NCI-H1930 (cell line): ENCODE results near the gene VDR.
"Not testable (repeated sequence)": the region's sequence is repeated elsewhere in the genome, so short reads cannot be mapped to it uniquely, and the experiment has no call there.

ENCODE experiments used
- DNase-seq, 2 experiments: peaks; one replicate each; lab custom pipeline; 2025; lab: John Stamatoyannopoulos, UW

Gene VDR

DNA sequence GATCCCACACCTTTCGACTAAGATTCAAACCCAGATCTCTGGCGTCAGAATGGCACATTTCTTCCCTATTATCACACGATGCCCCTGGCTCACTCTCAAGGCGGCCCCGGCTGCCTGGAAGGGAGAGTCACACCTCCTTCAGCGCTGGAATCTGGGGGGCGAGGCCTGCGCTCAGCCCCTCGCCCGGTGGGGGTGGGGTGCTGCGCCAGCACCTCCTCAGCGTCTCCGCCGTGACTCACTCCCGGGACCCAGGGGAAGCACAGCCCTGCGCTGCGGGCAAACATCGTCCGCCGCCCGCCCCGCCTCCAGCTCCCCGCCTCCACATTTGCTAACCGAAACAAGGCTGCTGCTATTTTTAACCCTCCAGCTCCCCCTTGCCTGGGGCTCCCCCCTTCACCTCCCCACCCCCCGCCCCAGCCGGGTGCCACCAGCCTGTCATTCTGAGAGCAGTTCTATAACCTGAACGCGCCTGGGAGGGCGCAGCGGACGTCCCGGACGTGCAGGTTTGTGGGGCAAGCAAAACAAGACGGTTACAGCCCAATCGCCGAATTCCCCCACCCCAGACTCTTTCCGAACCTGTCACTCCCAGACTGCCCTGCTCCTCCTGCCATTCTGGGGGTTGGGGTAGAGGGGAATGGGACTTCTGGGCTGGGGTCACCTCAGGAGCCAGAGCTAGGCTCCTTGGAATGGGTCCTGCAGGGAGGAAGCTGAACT lies 91.8 kb downstream of the VDR start:
- DNase-seq: no peak

- DNase-seq: no peak
Measured at GRCh38 chr12:47811581-47812484, 93.0 kb downstream of the VDR start.

GRCh38 chr12:47811072-47811396 lies 93.8 kb downstream of the VDR start:
- DNase-seq: no peak

GRCh38 chr12:47809518-47809917 lies 95.3 kb downstream of the VDR start:
- not testable (repeated sequence) for DNase-seq

DNA sequence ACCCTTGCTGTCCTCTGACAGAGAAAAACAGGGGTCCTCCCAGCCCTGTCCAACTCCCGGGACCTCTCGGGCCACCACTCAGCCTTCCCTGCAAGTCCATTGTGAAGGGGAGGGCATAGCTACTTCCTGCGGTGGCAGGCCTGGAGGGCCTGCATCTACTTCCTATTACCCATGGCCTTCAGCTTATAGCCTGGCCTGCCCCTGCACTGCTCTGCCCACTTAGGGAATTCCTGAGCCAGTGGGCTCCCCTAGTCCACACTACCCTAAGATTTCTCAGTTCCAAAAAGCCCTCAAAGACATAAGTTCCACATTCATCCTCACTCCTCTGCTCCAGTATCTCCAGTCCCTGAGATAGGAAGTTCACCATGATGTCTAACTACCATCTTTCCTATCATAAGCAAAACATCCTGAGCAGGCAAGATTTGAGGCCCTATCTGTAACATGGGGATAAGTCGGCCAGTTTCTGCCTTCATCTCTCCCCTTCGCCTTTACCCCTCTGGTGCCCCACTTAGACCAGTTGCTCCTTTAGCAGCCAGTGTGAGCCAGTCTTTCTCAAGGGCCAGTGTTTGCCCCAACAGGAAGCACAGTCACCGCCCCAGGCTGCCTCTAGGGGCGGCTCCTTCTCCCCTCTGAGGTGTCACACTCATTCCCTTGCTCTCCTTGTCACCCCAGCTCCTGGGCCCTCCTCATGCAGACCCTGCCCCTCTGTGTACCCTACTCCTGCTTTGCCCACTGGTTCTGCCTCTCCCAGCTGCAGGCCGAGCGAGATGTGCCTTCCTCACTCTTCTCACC lies 96.0 kb downstream of the VDR start:
- no peak for DNase-seq

- DNase-seq: no peak
Measured at GRCh38 chr12:47808050-47808449, 96.7 kb downstream of the VDR start.

- DNase-seq: no peak
Measured at GRCh38 chr12:47807338-47807737, 97.5 kb downstream of the VDR start.

- DNase-seq: no peak
Measured at GRCh38 chr12:47805417-47805816, 99.4 kb downstream of the VDR start.

GRCh38 chr12:47804171-47804570 lies 100.6 kb downstream of the VDR start:
- no peak for DNase-seq

DNA sequence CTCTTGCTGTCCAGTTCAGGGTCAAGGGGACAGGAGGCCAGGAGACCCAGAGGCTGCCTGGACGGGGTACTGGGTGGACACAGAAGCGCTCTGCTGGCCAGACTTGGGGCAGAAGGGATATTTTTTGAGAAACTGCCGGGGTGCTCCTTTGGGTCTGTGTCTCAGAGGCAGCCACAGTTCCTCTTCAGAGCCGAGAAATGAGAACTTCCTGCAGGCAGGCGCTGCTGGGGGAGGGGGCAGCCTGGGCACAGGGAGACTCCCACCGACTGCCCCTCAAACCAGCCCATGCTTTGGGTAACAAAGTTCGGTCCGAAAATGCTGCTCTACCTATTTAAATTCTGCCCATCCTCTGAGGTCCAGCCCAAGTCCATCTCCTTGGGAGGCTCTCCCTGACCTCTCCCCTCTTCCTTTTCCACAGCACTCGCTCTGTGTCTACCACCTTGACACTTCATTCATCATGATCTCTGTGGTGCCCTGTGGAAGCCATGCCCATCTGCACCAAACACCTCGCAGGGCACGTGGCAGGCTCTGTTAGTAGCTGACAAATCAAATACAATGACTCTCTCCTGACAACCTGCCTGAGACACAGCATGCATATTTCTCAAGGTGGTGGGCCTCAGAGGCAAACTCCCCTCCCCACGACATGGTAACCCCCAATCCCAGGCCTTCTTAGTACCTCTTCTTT lies 101.5 kb downstream of the VDR start:
- no peak for DNase-seq

DNA sequence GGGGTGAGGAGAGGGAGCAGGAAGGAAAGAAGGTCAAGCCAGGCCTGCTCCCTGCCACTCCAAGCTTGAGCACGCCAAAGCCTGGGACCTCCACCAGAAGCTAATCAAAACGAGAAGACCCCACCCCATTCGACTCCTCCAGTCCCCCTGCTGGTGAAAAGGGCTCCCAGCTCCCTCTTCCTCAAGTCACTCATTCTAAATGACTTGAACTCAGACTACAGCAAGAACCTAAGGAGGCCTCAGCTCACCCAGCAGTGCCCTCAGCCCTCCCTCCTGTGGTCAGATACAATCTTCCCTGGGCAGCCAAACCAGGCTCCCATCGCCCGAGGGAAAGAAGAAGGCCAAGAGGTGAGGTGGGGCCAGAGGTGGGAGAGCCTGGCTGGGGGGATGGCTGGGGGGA lies 102.5 kb downstream of the VDR start:
- no peak for DNase-seq

- no peak for DNase-seq
Measured at GRCh38 chr12:47801904-47802246, 102.9 kb downstream of the VDR start.

GRCh38 chr12:47801170-47801903 lies 103.5 kb downstream of the VDR start:
- DNase-seq: no peak

- no peak for DNase-seq
Measured at GRCh38 chr12:47800582-47800981, 104.2 kb downstream of the VDR start.

- DNase-seq: no peak
Measured at GRCh38 chr12:47799357-47799955, 105.3 kb downstream of the VDR start.

DNA sequence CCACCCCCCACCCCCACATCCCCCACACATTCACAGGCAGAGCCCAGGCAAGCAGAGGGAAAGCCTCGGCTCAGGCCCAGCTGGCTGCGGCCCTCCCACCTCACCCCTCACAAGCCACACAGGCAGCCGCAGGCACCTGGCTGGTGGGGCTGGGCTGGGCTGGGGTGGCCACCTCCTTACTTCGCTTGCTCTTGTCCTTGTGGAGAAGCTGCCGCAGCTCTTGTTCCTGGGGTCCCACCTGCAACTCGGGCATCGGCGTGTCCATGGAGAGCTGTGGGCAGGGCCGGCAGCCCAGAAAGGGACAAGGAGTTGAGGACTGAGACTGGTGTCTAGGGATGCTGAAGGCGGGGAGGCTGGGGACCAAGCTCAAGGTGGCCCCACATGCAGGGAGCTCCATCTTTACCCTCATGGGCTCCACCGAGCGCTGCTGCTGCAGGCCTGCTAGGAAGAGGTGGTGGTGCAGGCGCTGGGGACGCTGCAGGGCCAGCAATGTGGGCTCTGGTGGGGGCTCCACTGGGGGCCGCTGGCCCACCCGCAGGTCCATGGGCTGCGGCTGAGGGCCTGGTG lies 106.3 kb downstream of the VDR start:
- no peak for DNase-seq

- no peak for DNase-seq
Measured at GRCh38 chr12:47797441-47797840, 107.4 kb downstream of the VDR start.

- no peak for DNase-seq
Measured at GRCh38 chr12:47795814-47796411, 108.9 kb downstream of the VDR start.

DNA sequence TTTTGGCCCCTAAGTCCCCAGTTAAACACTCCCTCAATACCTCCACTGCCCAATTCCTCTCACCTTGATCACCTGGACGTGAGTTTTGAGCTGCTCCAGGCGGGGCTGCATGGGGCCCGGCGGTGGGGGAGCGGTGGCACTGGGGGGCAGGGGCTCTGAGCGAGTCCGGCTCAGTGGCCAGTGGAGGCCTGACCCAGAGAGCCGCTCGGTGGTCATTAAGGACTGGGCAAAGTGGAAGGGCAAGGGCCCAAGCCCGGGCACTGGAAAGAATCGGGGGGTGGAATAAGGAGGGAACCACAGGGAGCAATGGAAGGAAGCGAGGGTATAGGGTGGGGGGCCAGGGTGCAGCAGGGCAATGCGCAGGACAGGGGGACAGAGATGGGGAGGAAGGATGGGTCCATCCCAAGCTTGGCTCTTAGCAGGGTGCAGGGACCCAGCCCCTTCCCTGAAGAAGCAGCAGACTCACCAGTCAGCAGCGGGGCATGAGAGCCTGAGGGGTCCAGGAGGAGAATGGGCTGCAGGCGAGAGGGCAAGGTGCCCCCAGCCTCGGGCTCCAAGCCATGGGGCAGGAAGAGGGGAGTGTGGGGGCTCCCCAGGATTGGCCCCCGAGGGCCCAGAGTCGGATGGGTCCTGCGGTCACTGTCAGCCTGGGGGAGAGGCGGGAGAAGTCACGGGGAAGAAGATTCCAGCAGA lies 109.5 kb downstream of the VDR start:
- no peak for DNase-seq

DNA sequence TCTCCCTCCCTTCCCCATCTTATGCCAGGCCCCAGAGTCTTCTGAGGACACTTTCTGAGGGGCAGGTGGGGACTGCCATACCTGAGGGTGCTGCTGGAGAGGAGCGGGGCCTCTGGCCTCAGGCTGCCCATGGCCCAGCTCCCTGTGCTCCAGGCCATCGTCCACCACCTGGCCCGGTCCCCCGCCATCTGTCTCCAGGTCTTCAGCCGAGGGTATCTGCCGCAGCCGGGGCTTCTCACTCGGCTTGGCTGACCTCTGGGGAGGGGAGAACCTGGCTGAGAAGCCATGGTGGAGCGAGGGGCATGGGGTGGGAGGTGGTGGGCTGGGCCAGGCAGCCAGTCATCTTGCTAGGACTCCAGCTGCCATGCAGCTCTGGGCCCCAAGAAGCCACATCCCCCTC lies 110.1 kb downstream of the VDR start:
- no peak for DNase-seq
